ENCODE results near the gene DPP9.

Gene DPP9

DNA sequence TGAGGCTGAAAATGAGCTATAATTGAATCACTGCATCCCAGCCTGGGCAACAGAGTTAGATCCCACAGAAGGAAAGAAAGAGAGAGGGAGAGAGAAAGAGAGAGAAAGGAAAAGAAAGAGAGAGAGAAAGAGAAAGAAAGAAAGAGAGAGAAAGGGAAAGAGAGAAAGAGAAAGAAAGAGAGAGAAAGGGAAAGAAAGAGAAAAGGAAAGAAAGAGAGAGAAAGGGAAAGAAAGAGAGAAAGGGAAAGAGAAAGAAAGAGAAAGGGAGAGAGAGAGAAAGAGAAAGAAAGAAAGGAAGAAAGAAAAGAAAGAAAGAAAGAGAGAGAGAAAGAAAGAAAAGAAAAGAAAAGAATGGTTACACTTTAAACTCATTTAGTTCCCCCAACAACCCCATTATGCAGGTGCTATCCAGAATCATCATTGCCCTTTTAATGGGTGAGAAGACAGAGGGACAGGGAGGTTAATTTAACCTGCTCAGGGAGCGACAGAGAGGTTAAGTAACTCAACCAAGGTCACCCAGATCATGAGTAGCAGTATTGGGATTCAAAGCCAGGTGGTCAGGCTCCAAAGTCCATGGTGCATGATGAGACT, 10.2 kb upstream of the DPP9 start:
- ChIA-PET CTCF (interaction anchor here (0.6 to 3.3 kb wide), 2 partner anchors 57 to 76 kb away, joined by 5 to 18 read pairs; partner anchors contain the start of gene FEM1A), POLR2A (interaction anchor here (1.6 kb wide), 1 partner anchor 57 kb away, joined by 8 read pairs; the partner anchor contains the start of gene FEM1A)
- DNase-seq (ENCODE audit: extremely low spot score) = no peak
- TF ChIP-seq ZNF384 (IDR thresholded peaks at IDR 0.05) = no peak
- TF ChIP-seq NFRKB (IDR thresholded peaks at IDR 0.05) = no peak
- no peak for TF ChIP-seq FOXM1 (IDR thresholded peaks at IDR 0.05; ENCODE audit: borderline replicate concordance)
- no peak for TF ChIP-seq HDGF (IDR thresholded peaks at IDR 0.05; ENCODE audit: borderline replicate concordance)
- TF ChIP-seq, protein P1, sequence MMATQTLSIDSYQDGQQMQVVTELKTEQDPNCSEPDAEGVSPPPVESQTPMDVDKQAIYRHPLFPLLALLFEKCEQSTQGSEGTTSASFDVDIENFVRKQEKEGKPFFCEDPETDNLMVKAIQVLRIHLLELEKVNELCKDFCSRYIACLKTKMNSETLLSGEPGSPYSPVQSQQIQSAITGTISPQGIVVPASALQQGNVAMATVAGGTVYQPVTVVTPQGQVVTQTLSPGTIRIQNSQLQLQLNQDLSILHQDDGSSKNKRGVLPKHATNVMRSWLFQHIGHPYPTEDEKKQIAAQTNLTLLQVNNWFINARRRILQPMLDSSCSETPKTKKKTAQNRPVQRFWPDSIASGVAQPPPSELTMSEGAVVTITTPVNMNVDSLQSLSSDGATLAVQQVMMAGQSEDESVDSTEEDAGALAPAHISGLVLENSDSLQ (IDR thresholded peaks at IDR 0.05) = no peak
- no peak for TF ChIP-seq L3MBTL2 (conservative IDR thresholded peaks at IDR 0.05)
- TF ChIP-seq BHLHE40 (IDR thresholded peaks at IDR 0.05; ENCODE audit: borderline replicate concordance) = no peak
- no peak for TF ChIP-seq FOXK2 (IDR thresholded peaks at IDR 0.05)
- no peak for TF ChIP-seq ELF4 (IDR thresholded peaks at IDR 0.05)
- no peak for TF ChIP-seq ARNT (IDR thresholded peaks at IDR 0.05)
- TF ChIP-seq TARDBP (IDR thresholded peaks at IDR 0.05) = no peak
- TF ChIP-seq FOXA1 (IDR thresholded peaks at IDR 0.05) = no peak
- no peak for TF ChIP-seq SP1 (IDR thresholded peaks at IDR 0.05)
- no peak for TF ChIP-seq SUZ12 (IDR thresholded peaks at IDR 0.05)
- no peak for TF ChIP-seq LEF1 (IDR thresholded peaks at IDR 0.05; ENCODE audit: borderline replicate concordance)
- TF ChIP-seq CTBP1 (IDR thresholded peaks at IDR 0.05; ENCODE audit: borderline replicate concordance) = no peak

DNA sequence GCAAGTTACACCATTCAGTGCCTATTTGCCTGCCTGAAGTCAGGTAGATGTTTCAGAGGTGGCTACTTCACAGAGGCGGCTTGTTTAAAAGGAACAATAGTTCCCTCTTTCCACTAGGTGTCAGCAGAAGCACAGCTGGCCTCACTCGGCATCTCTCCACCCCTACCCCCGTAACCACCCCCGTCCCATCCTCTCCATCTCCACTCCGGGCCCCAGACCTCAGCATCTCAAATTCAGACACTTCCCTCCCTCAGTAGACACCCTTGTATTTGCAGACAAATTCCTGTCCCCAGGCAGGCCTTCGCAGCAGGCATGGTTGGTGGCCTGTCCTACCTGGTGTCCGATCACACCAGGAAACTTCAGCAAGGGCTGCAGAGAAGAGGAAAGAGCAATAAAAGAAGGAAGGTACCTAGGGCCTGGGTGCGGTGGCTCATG, 9.1 kb upstream of the DPP9 start:
- ChIA-PET CTCF (interaction anchor here (0.8 to 3.3 kb wide), 2 partner anchors 50 to 58 kb away, joined by 4 to 18 read pairs; partner anchors contain the start of gene FEM1A), POLR2A (interaction anchor here (1.6 kb wide), 1 partner anchor 58 kb away, joined by 8 read pairs; the partner anchor contains the start of gene FEM1A)
- TF ChIP-seq L3MBTL2 (conservative IDR thresholded peaks at IDR 0.05) (no peak), ELF4 (IDR thresholded peaks at IDR 0.05) (no peak), SP1 (IDR thresholded peaks at IDR 0.05) (no peak), LEF1 (IDR thresholded peaks at IDR 0.05; ENCODE audit: borderline replicate concordance) (no peak), BHLHE40 (IDR thresholded peaks at IDR 0.05; ENCODE audit: borderline replicate concordance) (no peak), FOXM1 (IDR thresholded peaks at IDR 0.05; ENCODE audit: borderline replicate concordance) (no peak), TARDBP (IDR thresholded peaks at IDR 0.05) (no peak), CTBP1 (IDR thresholded peaks at IDR 0.05; ENCODE audit: borderline replicate concordance) (no peak), HDGF (IDR thresholded peaks at IDR 0.05; ENCODE audit: borderline replicate concordance) (no peak), ZNF384 (IDR thresholded peaks at IDR 0.05) (no peak), FOXK2 (IDR thresholded peaks at IDR 0.05) (no peak), NFRKB (IDR thresholded peaks at IDR 0.05) (no peak), FOXA1 (IDR thresholded peaks at IDR 0.05) (no peak), ARNT (IDR thresholded peaks at IDR 0.05) (no peak), SUZ12 (IDR thresholded peaks at IDR 0.05) (no peak)
- TF ChIP-seq, protein P1 (IDR thresholded peaks at IDR 0.05) = no peak
- peak; percentile 74 for DNase-seq (ENCODE audit: extremely low spot score)

DNA sequence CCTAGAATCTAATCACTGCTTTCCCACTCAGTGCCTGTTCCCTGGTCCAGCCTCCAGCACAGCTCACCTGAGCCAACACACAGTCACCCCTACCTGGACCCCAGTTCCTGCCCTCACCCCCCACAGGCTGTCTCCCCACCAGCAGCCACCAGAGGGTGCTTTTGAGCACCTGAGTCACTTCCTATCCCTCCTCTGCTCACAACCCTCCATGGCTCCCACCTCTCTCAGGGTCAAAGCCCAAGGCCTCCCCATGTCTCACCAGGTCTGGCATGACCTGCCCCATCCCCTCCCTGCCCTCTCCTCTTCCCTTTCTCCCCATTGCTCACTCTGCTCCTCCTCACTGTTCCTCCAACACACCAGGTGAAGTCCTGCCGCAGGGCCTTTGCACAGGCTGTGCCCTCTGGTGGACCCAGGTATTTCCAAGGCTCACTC, 7.1 kb upstream of the DPP9 start:
- DNase-seq (ENCODE audit: extremely low spot score) = peak; percentile 47
- POLR2A ChIA-PET = interaction anchor here (1.6 kb wide), 1 partner anchor 61 kb away, joined by 7 read pairs; the partner anchor contains the start of gene FEM1A

DNA sequence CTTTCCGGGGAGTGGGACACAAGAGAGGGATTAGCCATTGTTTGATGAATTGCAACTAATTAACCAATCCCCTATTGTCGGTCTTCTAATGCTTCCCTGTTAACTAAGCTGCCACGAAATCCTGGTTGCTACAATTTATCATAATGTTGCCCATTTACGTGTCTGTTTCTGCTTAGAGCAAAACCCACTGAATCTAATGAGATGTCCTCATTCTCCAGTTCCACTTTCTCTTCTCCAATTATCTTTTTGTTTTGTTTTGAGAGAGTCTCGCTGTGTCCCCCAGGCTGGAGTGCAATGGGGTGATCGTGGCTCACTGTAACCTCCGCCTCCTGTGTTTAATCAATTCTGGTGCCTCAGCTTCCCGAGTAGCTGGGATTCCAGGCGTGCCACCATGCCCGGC, 5.2 kb upstream of the DPP9 start:
- no peak for TF ChIP-seq NFRKB (IDR thresholded peaks at IDR 0.05)
- no peak for TF ChIP-seq FOXM1 (IDR thresholded peaks at IDR 0.05; ENCODE audit: borderline replicate concordance)
- TF ChIP-seq TARDBP (IDR thresholded peaks at IDR 0.05) = no peak
- TF ChIP-seq ELF4 (IDR thresholded peaks at IDR 0.05) = no peak
- TF ChIP-seq BHLHE40 (IDR thresholded peaks at IDR 0.05; ENCODE audit: borderline replicate concordance) = no peak
- TF ChIP-seq CTBP1 (IDR thresholded peaks at IDR 0.05; ENCODE audit: borderline replicate concordance) = no peak
- no peak for TF ChIP-seq L3MBTL2 (conservative IDR thresholded peaks at IDR 0.05)
- no peak for TF ChIP-seq ZNF384 (IDR thresholded peaks at IDR 0.05)
- TF ChIP-seq, protein P1 (IDR thresholded peaks at IDR 0.05) = no peak
- TF ChIP-seq LEF1 (IDR thresholded peaks at IDR 0.05; ENCODE audit: borderline replicate concordance) = no peak
- TF ChIP-seq FOXK2 (IDR thresholded peaks at IDR 0.05) = no peak
- no peak for TF ChIP-seq HDGF (IDR thresholded peaks at IDR 0.05; ENCODE audit: borderline replicate concordance)
- TF ChIP-seq SP1 (IDR thresholded peaks at IDR 0.05) = no peak
- no peak for TF ChIP-seq FOXA1 (IDR thresholded peaks at IDR 0.05)
- no peak for TF ChIP-seq SUZ12 (IDR thresholded peaks at IDR 0.05)
- DNase-seq (ENCODE audit: extremely low spot score) = no peak
- CTCF ChIA-PET = interaction anchor here (0.5 to 2.4 kb wide), 3 partner anchors 62 to 123 kb away, joined by 3 to 12 read pairs (median 4); partner anchors contain the start of gene FEM1A
- POLR2A ChIA-PET = no interaction called here

More for the DNA sequence above, 7.1 kb upstream of the DPP9 start:
- CTCF ChIA-PET = interaction anchor here (2.4 to 3.3 kb wide), 2 partner anchors 60 kb away, joined by 12 to 18 read pairs; partner anchors contain the start of gene FEM1A
- TF ChIP-seq L3MBTL2 (conservative IDR thresholded peaks at IDR 0.05) = no peak
- TF ChIP-seq, protein P1 (IDR thresholded peaks at IDR 0.05) = no peak
- no peak for TF ChIP-seq ARNT (IDR thresholded peaks at IDR 0.05)
- TF ChIP-seq FOXA1 (IDR thresholded peaks at IDR 0.05) = no peak
- no peak for TF ChIP-seq CTBP1 (IDR thresholded peaks at IDR 0.05; ENCODE audit: borderline replicate concordance)
- no peak for TF ChIP-seq LEF1 (IDR thresholded peaks at IDR 0.05; ENCODE audit: borderline replicate concordance)
- no peak for TF ChIP-seq SUZ12 (IDR thresholded peaks at IDR 0.05)
- no peak for TF ChIP-seq NFRKB (IDR thresholded peaks at IDR 0.05)
- TF ChIP-seq SP1 (IDR thresholded peaks at IDR 0.05) = no peak
- no peak for TF ChIP-seq BHLHE40 (IDR thresholded peaks at IDR 0.05; ENCODE audit: borderline replicate concordance)
- TF ChIP-seq ELF4 (IDR thresholded peaks at IDR 0.05) = no peak
- TF ChIP-seq HDGF (IDR thresholded peaks at IDR 0.05; ENCODE audit: borderline replicate concordance) = no peak
- TF ChIP-seq ZNF384 (IDR thresholded peaks at IDR 0.05) = no peak
- TF ChIP-seq FOXK2 (IDR thresholded peaks at IDR 0.05) = no peak
- no peak for TF ChIP-seq TARDBP (IDR thresholded peaks at IDR 0.05)
- TF ChIP-seq FOXM1 (IDR thresholded peaks at IDR 0.05; ENCODE audit: borderline replicate concordance) = no peak

All from HEK293T (cell line).